ENCODE data around the gene TMEM196.
A peak's percentile ranks its signal among the peaks of the same experiment; 100 is the strongest.

TMEM196 gene

GRCh38 chr7:19709249-19709578 lies 64.2 kb downstream of the TMEM196 start:
- Histone ChIP-seq H3K4me3 (ENCODE audit: insufficient read depth, low read depth, low read length) (peak overlapping the region; percentile 100), H3K4me1 (ENCODE audit: control insufficient read depth, insufficient read depth, low read length) (peaks cover 9% of the 10 kb centered on the region), H3K27ac (ENCODE audit: insufficient read depth, low read depth, low read length, poor library complexity, severe bottlenecking) (no peak overlapping the region), H3K9me3 (ENCODE audit: control insufficient read depth, low read length) (no peaks in the 10 kb centered on the region), H3K36me3 (ENCODE audit: control insufficient read depth, insufficient read depth, low read length) (no peaks in the 10 kb centered on the region), H3K27me3 (ENCODE audit: control insufficient read depth, insufficient read depth, low read length, poor library complexity, severe bottlenecking) (peaks cover 5% of the 10 kb centered on the region)
- 70 to 73% methylated on average over 6 of the region's 6 CpGs for WGBS, 2 experiments

DNA sequence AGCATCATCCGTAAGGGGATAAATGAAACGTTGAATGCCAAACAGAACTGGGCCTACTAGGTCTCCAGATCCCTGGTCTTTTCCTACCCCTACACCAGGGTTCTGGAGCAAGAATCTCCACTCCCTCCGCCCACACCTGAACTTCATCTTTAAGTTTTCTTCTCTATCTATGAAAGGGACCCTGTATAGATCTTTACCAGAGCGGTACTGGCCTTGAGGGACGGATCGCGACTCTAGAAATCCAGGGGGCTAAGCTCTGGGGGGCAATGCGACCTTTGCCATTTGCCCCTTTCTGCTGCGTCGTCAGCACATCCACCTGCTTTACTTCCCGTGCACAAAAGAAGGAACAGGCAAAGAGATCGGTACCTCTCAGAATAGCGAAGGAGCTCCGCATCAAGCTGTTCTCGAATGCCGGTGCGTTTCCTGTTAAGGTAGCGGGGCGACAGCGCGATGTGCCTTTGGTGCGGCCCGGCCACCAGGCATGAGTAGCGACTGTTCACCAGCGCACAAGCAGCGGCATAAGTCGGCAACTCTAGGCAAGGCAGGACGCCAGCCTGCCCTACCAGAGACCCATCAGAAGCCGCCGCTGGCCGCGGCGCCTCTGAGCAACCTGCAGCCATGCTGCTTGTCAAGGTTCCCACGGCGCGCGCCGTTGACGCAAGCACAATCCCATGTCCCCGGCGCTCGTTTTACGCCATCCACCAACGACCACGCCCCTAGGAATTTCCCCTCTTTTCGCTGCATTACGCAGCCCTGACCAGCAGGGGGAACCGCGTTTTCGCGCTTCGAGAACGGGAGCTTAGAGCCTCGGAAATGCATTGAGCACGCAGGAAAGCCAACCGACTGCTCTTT lies 64.8 kb downstream of the TMEM196 start, which contains the start of gene POLR1F:
POLR1F (minus strand) TSS at position 641 of the 852 bp plus-strand sequence; CDS start at position 620, 21 bp downstream.
- H3K4me1 ChIP-seq (ENCODE audit: control insufficient read depth, insufficient read depth, low read length), result peaks cover 9% of the 10 kb centered on the region
- no peak within 1 kb of the TSS for H3K27ac ChIP-seq (ENCODE audit: insufficient read depth, low read depth, low read length, poor library complexity, severe bottlenecking)
- H3K9me3 ChIP-seq (ENCODE audit: control insufficient read depth, low read length), result no peaks in the 10 kb centered on the region
- peaks cover 5% of the 10 kb centered on the region for H3K27me3 ChIP-seq (ENCODE audit: control insufficient read depth, insufficient read depth, low read length, poor library complexity, severe bottlenecking)
- H3K36me3 ChIP-seq (ENCODE audit: control insufficient read depth, insufficient read depth, low read length), result no peaks in the 10 kb centered on the region
- 1% methylated on average over 56 of the region's 56 CpGs for WGBS, 2 experiments
- H3K4me3 ChIP-seq (ENCODE audit: insufficient read depth, low read depth, low read length), result peak within 1 kb of the TSS; percentile 100

- Histone ChIP-seq H3K9me3 (ENCODE audit: control insufficient read depth, low read length) (no peaks in the 10 kb centered on the region), H3K4me3 (ENCODE audit: insufficient read depth, low read depth, low read length) (peak overlapping the region; percentile 100), H3K4me1 (ENCODE audit: control insufficient read depth, insufficient read depth, low read length) (peaks cover 9% of the 10 kb centered on the region), H3K27me3 (ENCODE audit: control insufficient read depth, insufficient read depth, low read length, poor library complexity, severe bottlenecking) (peaks cover 5% of the 10 kb centered on the region), H3K27ac (ENCODE audit: insufficient read depth, low read depth, low read length, poor library complexity, severe bottlenecking) (no peak overlapping the region), H3K36me3 (ENCODE audit: control insufficient read depth, insufficient read depth, low read length) (no peaks in the 10 kb centered on the region)
- WGBS, 2 experiments, result 58 to 65% methylated on average over 3 of the region's 3 CpGs
Measured at GRCh38 chr7:19707240-19707639, 66.2 kb downstream of the TMEM196 start.

GRCh38 chr7:19705663-19706062 lies 67.8 kb downstream of the TMEM196 start:
- no peaks in the 10 kb centered on the region for H3K9me3 ChIP-seq (ENCODE audit: control insufficient read depth, low read length)
- WGBS, 2 experiments, result 0 to 30% methylated on average over 1 to 2 of the region's 2 CpGs

DNA sequence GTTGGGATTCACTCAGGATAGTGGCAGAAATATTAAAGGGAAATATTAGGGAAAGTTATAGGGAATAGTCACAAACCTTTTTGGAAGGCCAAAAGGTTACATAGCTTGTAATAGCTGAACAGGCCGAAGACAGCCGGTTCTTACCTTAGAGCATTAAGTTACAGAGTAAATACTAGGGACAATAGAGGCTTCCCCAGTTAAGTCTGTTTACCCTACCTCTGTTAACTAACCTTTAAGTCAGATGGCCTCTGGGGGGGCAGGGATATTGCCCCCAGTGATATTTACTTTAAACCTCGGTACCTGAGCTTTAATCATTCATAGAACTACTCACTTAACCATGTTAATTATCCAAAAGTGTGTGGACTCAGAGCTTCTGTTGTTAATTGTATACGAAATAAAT lies 71.9 kb downstream of the TMEM196 start:
- no peaks in the 10 kb centered on the region for H3K36me3 ChIP-seq (ENCODE audit: control insufficient read depth, insufficient read depth, low read length)
- no peak overlapping the region for H3K4me3 ChIP-seq (ENCODE audit: insufficient read depth, low read depth, low read length)
- H3K4me1 ChIP-seq (ENCODE audit: control insufficient read depth, insufficient read depth, low read length), result no peaks in the 10 kb centered on the region
- H3K27me3 ChIP-seq (ENCODE audit: control insufficient read depth, insufficient read depth, low read length, poor library complexity, severe bottlenecking), result no peaks in the 10 kb centered on the region
- H3K27ac ChIP-seq (ENCODE audit: insufficient read depth, low read depth, low read length, poor library complexity, severe bottlenecking), result no peak overlapping the region
- no peaks in the 10 kb centered on the region for H3K9me3 ChIP-seq (ENCODE audit: control insufficient read depth, low read length)
- 85% methylated on average over 4 of the region's 4 CpGs for WGBS, 2 experiments

More at GRCh38 chr7:19705663-19706062, 67.8 kb downstream of the TMEM196 start:
- no peaks in the 10 kb centered on the region for H3K27me3 ChIP-seq (ENCODE audit: control insufficient read depth, insufficient read depth, low read length, poor library complexity, severe bottlenecking)
- no peak overlapping the region for H3K4me3 ChIP-seq (ENCODE audit: insufficient read depth, low read depth, low read length)
- no peaks in the 10 kb centered on the region for H3K36me3 ChIP-seq (ENCODE audit: control insufficient read depth, insufficient read depth, low read length)
- peaks cover 9% of the 10 kb centered on the region for H3K4me1 ChIP-seq (ENCODE audit: control insufficient read depth, insufficient read depth, low read length)
- no peak overlapping the region for H3K27ac ChIP-seq (ENCODE audit: insufficient read depth, low read depth, low read length, poor library complexity, severe bottlenecking)

- no peak overlapping the region for H3K4me3 ChIP-seq (ENCODE audit: insufficient read depth, low read depth, low read length)
- H3K27me3 ChIP-seq (ENCODE audit: control insufficient read depth, insufficient read depth, low read length, poor library complexity, severe bottlenecking), result no peaks in the 10 kb centered on the region
- 88 to 90% methylated on average over 1 to 2 of the region's 3 CpGs for WGBS, 2 experiments
- H3K27ac ChIP-seq (ENCODE audit: insufficient read depth, low read depth, low read length, poor library complexity, severe bottlenecking), result no peak overlapping the region
- no peaks in the 10 kb centered on the region for H3K9me3 ChIP-seq (ENCODE audit: control insufficient read depth, low read length)
- H3K4me1 ChIP-seq (ENCODE audit: control insufficient read depth, insufficient read depth, low read length), result no peaks in the 10 kb centered on the region
- H3K36me3 ChIP-seq (ENCODE audit: control insufficient read depth, insufficient read depth, low read length), result no peaks in the 10 kb centered on the region
Measured at GRCh38 chr7:19700936-19701335, 72.5 kb downstream of the TMEM196 start.

- Histone ChIP-seq H3K4me1 (ENCODE audit: control insufficient read depth, insufficient read depth, low read length) (no peaks in the 10 kb centered on the region), H3K27ac (ENCODE audit: insufficient read depth, low read depth, low read length, poor library complexity, severe bottlenecking) (no peak overlapping the region), H3K4me3 (ENCODE audit: insufficient read depth, low read depth, low read length) (no peak overlapping the region), H3K9me3 (ENCODE audit: control insufficient read depth, low read length) (no peaks in the 10 kb centered on the region), H3K36me3 (ENCODE audit: control insufficient read depth, insufficient read depth, low read length) (no peaks in the 10 kb centered on the region), H3K27me3 (ENCODE audit: control insufficient read depth, insufficient read depth, low read length, poor library complexity, severe bottlenecking) (no peaks in the 10 kb centered on the region)
- WGBS, 2 experiments, result 84 to 96% methylated on average over 2 to 3 of the region's 3 CpGs
Measured at GRCh38 chr7:19698331-19698730, 75.1 kb downstream of the TMEM196 start.

- Histone ChIP-seq H3K4me1 (ENCODE audit: control insufficient read depth, insufficient read depth, low read length) (no peaks in the 10 kb centered on the region), H3K9me3 (ENCODE audit: control insufficient read depth, low read length) (no peaks in the 10 kb centered on the region), H3K4me3 (ENCODE audit: insufficient read depth, low read depth, low read length) (no peak overlapping the region), H3K27me3 (ENCODE audit: control insufficient read depth, insufficient read depth, low read length, poor library complexity, severe bottlenecking) (no peaks in the 10 kb centered on the region), H3K27ac (ENCODE audit: insufficient read depth, low read depth, low read length, poor library complexity, severe bottlenecking) (no peak overlapping the region), H3K36me3 (ENCODE audit: control insufficient read depth, insufficient read depth, low read length) (no peaks in the 10 kb centered on the region)
Measured at GRCh38 chr7:19696926-19697325, 76.5 kb downstream of the TMEM196 start.

DNA sequence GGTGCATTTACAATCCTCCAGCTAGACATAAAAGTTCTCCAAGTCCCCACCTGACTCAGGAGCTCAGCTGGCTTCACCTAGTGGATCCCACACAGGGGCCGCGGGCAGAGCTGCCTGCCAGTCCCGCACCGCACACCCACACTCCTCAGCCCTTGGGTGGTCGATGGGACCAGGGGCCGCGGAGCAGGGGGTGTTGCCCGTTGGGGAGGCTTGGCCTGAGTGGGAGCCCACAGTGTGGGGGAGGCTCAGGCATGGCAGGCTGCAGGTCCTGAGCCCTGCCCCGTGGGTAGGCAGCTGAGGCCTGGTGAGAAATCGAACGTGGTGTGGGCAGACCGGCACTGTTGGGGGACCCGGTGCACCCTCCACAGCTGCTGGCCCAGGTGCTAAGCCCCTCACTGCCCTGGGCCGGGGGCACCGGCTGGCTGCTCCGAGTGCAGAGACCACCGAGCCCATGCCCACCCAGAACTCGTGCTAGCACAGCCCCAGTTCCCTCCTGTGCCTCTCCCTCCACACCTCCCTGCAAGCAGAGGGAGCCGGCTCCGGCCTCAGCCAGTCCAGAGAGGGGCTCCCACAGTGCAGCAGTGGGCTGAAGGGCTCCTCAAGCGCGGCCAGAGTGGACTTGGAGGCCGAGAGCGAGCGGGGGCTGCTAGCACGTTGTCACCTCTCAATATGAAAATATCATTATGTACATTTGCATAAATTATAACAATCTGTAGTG lies 81.1 kb downstream of the TMEM196 start:
- 96 to 97% methylated on average over 26 of the region's 26 CpGs for WGBS, 2 experiments
- Histone ChIP-seq H3K9me3 (ENCODE audit: control insufficient read depth, low read length) (no peaks in the 10 kb centered on the region), H3K36me3 (ENCODE audit: control insufficient read depth, insufficient read depth, low read length) (no peaks in the 10 kb centered on the region), H3K27ac (ENCODE audit: insufficient read depth, low read depth, low read length, poor library complexity, severe bottlenecking) (no peak overlapping the region), H3K4me3 (ENCODE audit: insufficient read depth, low read depth, low read length) (no peak overlapping the region), H3K4me1 (ENCODE audit: control insufficient read depth, insufficient read depth, low read length) (no peaks in the 10 kb centered on the region), H3K27me3 (ENCODE audit: control insufficient read depth, insufficient read depth, low read length, poor library complexity, severe bottlenecking) (no peaks in the 10 kb centered on the region)

DNA sequence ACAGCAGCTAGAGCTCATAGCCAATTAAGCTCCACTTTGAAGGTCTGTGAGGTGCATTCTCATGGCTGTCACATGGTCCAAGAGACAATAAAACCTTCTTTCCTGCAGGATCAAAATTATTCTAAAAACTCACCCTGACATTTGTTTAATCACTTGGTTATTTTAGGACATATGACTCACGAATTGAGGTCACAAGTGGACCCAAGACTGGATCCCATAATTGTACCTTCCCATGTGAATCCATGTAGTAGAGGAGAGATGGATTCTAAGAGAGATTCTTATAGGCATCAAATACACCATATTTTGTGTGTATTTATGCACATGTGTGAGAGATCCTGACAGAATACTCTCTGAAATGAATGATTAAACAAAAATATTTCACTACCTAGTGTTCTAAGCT lies 82.7 kb downstream of the TMEM196 start:
- Histone ChIP-seq H3K27me3 (ENCODE audit: control insufficient read depth, insufficient read depth, low read length, poor library complexity, severe bottlenecking) (no peaks in the 10 kb centered on the region), H3K4me3 (ENCODE audit: insufficient read depth, low read depth, low read length) (no peak overlapping the region), H3K27ac (ENCODE audit: insufficient read depth, low read depth, low read length, poor library complexity, severe bottlenecking) (no peak overlapping the region), H3K36me3 (ENCODE audit: control insufficient read depth, insufficient read depth, low read length) (no peaks in the 10 kb centered on the region), H3K4me1 (ENCODE audit: control insufficient read depth, insufficient read depth, low read length) (no peaks in the 10 kb centered on the region), H3K9me3 (ENCODE audit: control insufficient read depth, low read length) (no peaks in the 10 kb centered on the region)
- WGBS, 2 experiments, result 94 to 100% methylated on average over 1 of the region's 1 CpG

Measured in ectodermal cell (in vitro differentiated cells).